GM20431 (cell line): ENCODE data around the gene CARD14.

ENCODE experiments used
- in situ Hi-C: fragments of 300-500 bp; cut with MseI, MboI; formaldehyde crosslinking; loops from one replicate; pipeline ENCODE4 v1.15.0; 2020; ENCODE audit warnings: low sequenced_read_pairs; ENCODE audit not compliant: unreplicated experiment

CARD14 gene

GRCh38 chr17:80169784-80170500, at the start of gene CARD14:
TSS of gene CARD14 (plus strand) at chr17:80170030. CDS start at chr17:80181439, 11,409 bp downstream.
- in situ Hi-C loops: no loop called here

GRCh38 chr17:80122026-80122575, 47.7 kb upstream of the CARD14 start:
- in situ Hi-C loops: no loop called here

GRCh38 chr17:80122926-80123505, 46.8 kb upstream of the CARD14 start:
- in situ Hi-C loops: no loop called here

GRCh38 chr17:80123791-80124190, 46.0 kb upstream of the CARD14 start:
- in situ Hi-C loops: no loop called here

GRCh38 chr17:80124351-80124981, 45.4 kb upstream of the CARD14 start:
- in situ Hi-C loops: no loop called here

- in situ Hi-C loops: no loop called here
These were observed 44.0 kb upstream of the CARD14 start for GRCh38 chr17:80125656-80126448.

GRCh38 chr17:80126449-80126715, 43.4 kb upstream of the CARD14 start:
- in situ Hi-C loops: no loop called here

GRCh38 chr17:80129006-80129565, 40.7 kb upstream of the CARD14 start:
- in situ Hi-C loops: no loop called here

- in situ Hi-C loops: no loop called here
These were observed 38.8 kb upstream of the CARD14 start for GRCh38 chr17:80130992-80131391.

GRCh38 chr17:80132906-80133625, 36.8 kb upstream of the CARD14 start:
- in situ Hi-C loops: no loop called here

- in situ Hi-C loops: no loop called here
These were observed 36.2 kb upstream of the CARD14 start for GRCh38 chr17:80133626-80133970.

- in situ Hi-C loops: no loop called here
These were observed 32.7 kb upstream of the CARD14 start for GRCh38 chr17:80137131-80137530.

- in situ Hi-C loops: no loop called here
These were observed 30.9 kb upstream of the CARD14 start for GRCh38 chr17:80138856-80139426.

- in situ Hi-C loops: no loop called here
These were observed 28.2 kb upstream of the CARD14 start for GRCh38 chr17:80141463-80142165.

- in situ Hi-C loops: no loop called here
These were observed 26.9 kb upstream of the CARD14 start for GRCh38 chr17:80142929-80143328.

GRCh38 chr17:80145076-80146075, 24.5 kb upstream of the CARD14 start:
- in situ Hi-C loops: no loop called here

GRCh38 chr17:80146121-80147034, 23.5 kb upstream of the CARD14 start:
- in situ Hi-C loops: no loop called here
